ENCODE data around the gene EML6. TPM values are rescaled to one million over a fixed set of nuclear protein-coding genes. Genes with fewer than 3 reads are reported as not detected.

Gene EML6
- polyA plus RNA-seq, 2 of the 4 experiments (the other 2 are of a cell fraction): 1.4 to 1.5 TPM

DNA sequence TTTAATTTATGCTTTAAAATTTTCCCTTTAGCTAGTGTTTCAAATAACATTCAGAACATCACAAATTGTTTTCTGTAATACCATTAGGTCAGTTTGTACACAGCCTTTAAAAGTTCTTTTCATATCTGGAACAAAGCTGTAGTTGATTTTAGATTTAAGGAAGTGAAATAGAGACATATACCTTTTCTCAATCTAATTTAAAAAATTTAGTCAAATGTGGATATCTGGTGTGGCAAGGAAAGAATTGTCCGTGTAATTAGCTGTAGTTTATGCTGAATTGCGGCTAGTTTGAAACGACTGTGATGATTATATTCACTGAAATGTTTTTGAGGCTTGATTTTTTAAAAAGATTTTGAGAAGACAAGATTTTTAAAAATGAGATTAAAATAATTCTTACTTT, 59.9 kb downstream of the EML6 start:
- POLR2A ChIA-PET: no interaction called here
- H3K4me2 ChIP-seq: no peak overlapping the region
- no peak overlapping the region for H3K27ac ChIP-seq
- no peak for FAIRE-seq
- H3K9me3 ChIP-seq: no peaks in the 10 kb centered on the region
- no peaks in the 10 kb centered on the region for H3K4me1 ChIP-seq
- CTCF ChIA-PET: interaction anchor here (0.9 to 2.0 kb wide), 2 partner anchors 10 to 39 kb away, joined by 3 to 5 read pairs; no protein-coding TSS in a partner anchor
- TF ChIP-seq CBX2 (IDR thresholded peaks at IDR 0.05; ENCODE audit: borderline replicate concordance, low read depth) (no peak), RCOR1 (IDR thresholded peaks at IDR 0.05; ENCODE audit: low read depth, low read length) (no peak), PHF8 (IDR thresholded peaks at IDR 0.05; ENCODE audit: borderline replicate concordance, low read depth) (no peak), HDAC2 (IDR thresholded peaks at IDR 0.05) (no peak), CHD2 (IDR thresholded peaks at IDR 0.05; ENCODE audit: low read length, partially characterized antibody) (no peak), BHLHE40 (IDR thresholded peaks at IDR 0.05; ENCODE audit: low read depth, low read length) (no peak), JUNB (IDR thresholded peaks at IDR 0.05) (no peak), HES2 (IDR thresholded peaks at IDR 0.05) (no peak), MAFK (IDR thresholded peaks at IDR 0.05; ENCODE audit: partially characterized antibody) (no peak), ESRRA (IDR thresholded peaks at IDR 0.05; ENCODE audit: borderline replicate concordance, low read length) (no peak), KDM1A (IDR thresholded peaks at IDR 0.05; ENCODE audit: low read depth) (no peak), CTCF (IDR thresholded peaks at IDR 0.05) (no peak), ZSCAN20 (CRISPR knock-in tag; IDR thresholded peaks at IDR 0.05) (no peak), TP53 (CRISPR knock-in tag; IDR thresholded peaks at IDR 0.05) (no peak), ZNF302 (CRISPR knock-in tag; IDR thresholded peaks at IDR 0.05) (no peak)
- TF ChIP-seq, protein P1, sequence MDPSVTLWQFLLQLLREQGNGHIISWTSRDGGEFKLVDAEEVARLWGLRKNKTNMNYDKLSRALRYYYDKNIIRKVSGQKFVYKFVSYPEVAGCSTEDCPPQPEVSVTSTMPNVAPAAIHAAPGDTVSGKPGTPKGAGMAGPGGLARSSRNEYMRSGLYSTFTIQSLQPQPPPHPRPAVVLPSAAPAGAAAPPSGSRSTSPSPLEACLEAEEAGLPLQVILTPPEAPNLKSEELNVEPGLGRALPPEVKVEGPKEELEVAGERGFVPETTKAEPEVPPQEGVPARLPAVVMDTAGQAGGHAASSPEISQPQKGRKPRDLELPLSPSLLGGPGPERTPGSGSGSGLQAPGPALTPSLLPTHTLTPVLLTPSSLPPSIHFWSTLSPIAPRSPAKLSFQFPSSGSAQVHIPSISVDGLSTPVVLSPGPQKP (IDR thresholded peaks at IDR 0.05; ENCODE audit: low read depth, low read length): no peak
- TF ChIP-seq, protein P2, sequence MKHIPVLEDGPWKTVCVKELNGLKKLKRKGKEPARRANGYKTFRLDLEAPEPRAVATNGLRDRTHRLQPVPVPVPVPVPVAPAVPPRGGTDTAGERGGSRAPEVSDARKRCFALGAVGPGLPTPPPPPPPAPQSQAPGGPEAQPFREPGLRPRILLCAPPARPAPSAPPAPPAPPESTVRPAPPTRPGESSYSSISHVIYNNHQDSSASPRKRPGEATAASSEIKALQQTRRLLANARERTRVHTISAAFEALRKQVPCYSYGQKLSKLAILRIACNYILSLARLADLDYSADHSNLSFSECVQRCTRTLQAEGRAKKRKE (CRISPR knock-in tag; IDR thresholded peaks at IDR 0.05; ENCODE audit: low read depth): no peak
- TF ChIP-seq, protein P3, sequence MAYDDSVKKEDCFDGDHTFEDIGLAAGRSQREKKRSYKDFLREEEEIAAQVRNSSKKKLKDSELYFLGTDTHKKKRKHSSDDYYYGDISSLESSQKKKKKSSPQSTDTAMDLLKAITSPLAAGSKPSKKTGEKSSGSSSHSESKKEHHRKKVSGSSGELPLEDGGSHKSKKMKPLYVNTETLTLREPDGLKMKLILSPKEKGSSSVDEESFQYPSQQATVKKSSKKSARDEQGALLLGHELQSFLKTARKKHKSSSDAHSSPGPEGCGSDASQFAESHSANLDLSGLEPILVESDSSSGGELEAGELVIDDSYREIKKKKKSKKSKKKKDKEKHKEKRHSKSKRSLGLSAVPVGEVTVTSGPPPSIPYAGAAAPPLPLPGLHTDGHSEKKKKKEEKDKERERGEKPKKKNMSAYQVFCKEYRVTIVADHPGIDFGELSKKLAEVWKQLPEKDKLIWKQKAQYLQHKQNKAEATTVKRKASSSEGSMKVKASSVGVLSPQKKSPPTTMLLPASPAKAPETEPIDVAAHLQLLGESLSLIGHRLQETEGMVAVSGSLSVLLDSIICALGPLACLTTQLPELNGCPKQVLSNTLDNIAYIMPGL (CRISPR knock-in tag; IDR thresholded peaks at IDR 0.05; ENCODE audit: borderline replicate concordance): no peak
- no peak for ATAC-seq
- no peak overlapping the region for H3K4me3 ChIP-seq
- no peak for DNase-seq (ENCODE audit: low read depth in 1 of 2, low spot score in 1 of 2)
- WGBS (ENCODE audit: missing lambda C conversion rate): 75% methylated on average over 3 of the region's 3 CpGs

DNA sequence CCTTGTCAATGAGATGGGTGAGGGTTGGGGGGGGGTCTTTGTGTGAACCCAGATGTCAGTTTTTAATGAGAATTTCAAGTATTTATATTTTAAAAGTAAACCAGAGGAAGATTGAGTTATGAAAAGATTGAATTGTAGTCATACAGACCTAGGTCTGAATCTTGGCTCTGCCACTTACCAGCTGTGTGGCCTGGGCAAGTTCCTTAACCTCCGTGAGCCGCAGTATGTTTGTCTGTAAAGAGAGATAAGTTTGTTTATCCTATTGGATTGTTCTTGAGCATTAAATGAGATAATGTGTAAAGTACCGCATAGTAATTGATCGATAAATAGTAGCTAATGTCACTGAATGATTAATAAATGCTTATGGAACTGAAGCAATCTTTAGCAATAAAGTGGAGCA, 63.8 kb downstream of the EML6 start:
- POLR2A ChIA-PET: no interaction called here
- CTCF ChIA-PET: no interaction called here
- no peak for ATAC-seq
- Histone ChIP-seq H3K4me3 (no peak overlapping the region), H3K4me2 (no peak overlapping the region), H3K9me3 (no peaks in the 10 kb centered on the region), H3K27ac (no peak overlapping the region), H3K4me1 (peaks cover 10% of the 10 kb centered on the region; the same call in 2 of the 3 replicates)
- TF ChIP-seq MAFK (IDR thresholded peaks at IDR 0.05; ENCODE audit: partially characterized antibody) (no peak), NFE2L2 (conservative IDR thresholded peaks at IDR 0.05; ENCODE audit: low read length) (no peak), HOXB13 (CRISPR knock-in tag; IDR thresholded peaks at IDR 0.05; ENCODE audit: low read depth) (no peak), NR3C1 (IDR thresholded peaks at IDR 0.05) (no peak), SREBF2 (IDR thresholded peaks at IDR 0.05) (no peak), POLR2A (IDR thresholded peaks at IDR 0.05; ENCODE audit: low read length) (no peak), KDM5A (IDR thresholded peaks at IDR 0.05) (no peak), ESRRA (IDR thresholded peaks at IDR 0.05; ENCODE audit: borderline replicate concordance, low read length) (no peak), JUN (IDR thresholded peaks at IDR 0.05) (no peak), MAX (IDR thresholded peaks at IDR 0.05) (no peak), TFCP2L1 (CRISPR knock-in tag; IDR thresholded peaks at IDR 0.05) (no peak), CBX2 (IDR thresholded peaks at IDR 0.05; ENCODE audit: borderline replicate concordance, low read depth) (no peak), KDM1A (IDR thresholded peaks at IDR 0.05; ENCODE audit: low read depth) (no peak)
- TF ChIP-seq, protein P1 (IDR thresholded peaks at IDR 0.05; ENCODE audit: low read depth, low read length): no peak
- no peak for FAIRE-seq
- no peak for DNase-seq (ENCODE audit: low read depth in 1 of 2, low spot score in 1 of 2)
- 94% methylated on average over 4 of the region's 4 CpGs for WGBS (ENCODE audit: missing lambda C conversion rate)

Measured in A549 (cell line).